ENCODE measurements around the gene SLC39A10. TPM values are rescaled to one million over a fixed set of nuclear protein-coding genes. Genes with fewer than 3 reads are reported as not detected.

The SLC39A10 gene
- total and polyA plus RNA-seq, 2 donors (not counting 3 experiments of a cell fraction or from before 2014, with no cell fraction given) = 11.4 to 39.9 TPM

DNA sequence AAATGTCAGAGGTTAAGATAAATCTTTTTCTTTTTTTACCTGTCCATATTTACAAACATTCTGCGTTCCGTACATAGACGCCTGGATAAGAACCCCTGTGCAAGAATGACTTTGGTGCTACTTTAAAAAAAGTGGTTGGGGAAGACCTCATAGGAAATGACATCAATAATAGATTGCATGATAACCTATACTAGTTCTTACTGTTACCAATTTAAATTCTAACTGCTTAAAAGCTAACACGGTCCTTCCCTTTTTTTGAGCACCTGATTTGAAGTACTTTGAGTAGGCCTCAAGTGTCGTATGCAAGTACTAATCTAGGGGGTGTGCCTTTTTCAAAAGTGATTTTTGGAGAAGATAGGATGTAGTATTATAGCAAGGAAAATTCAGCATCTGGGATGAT, 2.1 kb downstream of the SLC39A10 start:
- FAIRE-seq (no peak), DNase-seq (ENCODE audit: low read depth, low spot score) (peak; percentile 8)
- dilution Hi-C loops (cut with MboI; ENCODE audit: extremely low pct_ligation_motif_present, low sequenced_read_pairs) = no loop called here

More for the DNA sequence above, 2.1 kb downstream of the SLC39A10 start:
- H3K4me3 ChIP-seq (replicated peaks in 1 of 3; ENCODE audit: insufficient read depth in 1 of 3, low read depth in 1 of 3, low read length in 3 of 3) = peak overlapping the region in 1 of 3 experiments; percentile 71
- H3K36me3 ChIP-seq (ENCODE audit: control insufficient read depth in 2 of 2, extremely low read depth in 1 of 2, insufficient read depth in 2 of 2, low read length in 2 of 2) = no peaks in the 10 kb centered on the region
- H3K9me1 ChIP-seq (replicated peaks; ENCODE audit: control insufficient read depth, extremely low read depth, insufficient read depth, low read length) = no peaks in the 10 kb centered on the region
- no peak overlapping the region for H2AFZ ChIP-seq (ENCODE audit: low read depth, low read length)
- peaks cover 26% of the 10 kb centered on the region for H3K4me1 ChIP-seq (ENCODE audit: control insufficient read depth, extremely low read depth, insufficient read depth, low read length)
- ChIA-PET CTCF (interaction anchor here (1.1 to 2.3 kb wide), 5 partner anchors 8 to 159 kb away, joined by 3 to 67 read pairs (median 19); no protein-coding TSS in a partner anchor), POLR2A (no interaction called here)
- H3K27ac ChIP-seq (ENCODE audit: insufficient read depth, low read depth, low read length) = peak overlapping the region; percentile 26
- no peaks in the 10 kb centered on the region for H3K27me3 ChIP-seq (ENCODE audit: control insufficient read depth in 2 of 2, insufficient read depth in 2 of 2, low read length in 2 of 2)
- peak overlapping the region; percentile 97 for H3K4me2 ChIP-seq (ENCODE audit: insufficient read depth, low read length)
- peak overlapping the region; percentile 99 for H3K9ac ChIP-seq (replicated peaks; ENCODE audit: extremely low read depth, insufficient read depth, low read length)
- no TSS peak for BruUV-seq (replicated peaks)
- peaks cover 4% of the 10 kb centered on the region for H4K20me1 ChIP-seq (replicated peaks; ENCODE audit: control insufficient read depth, extremely low read depth, insufficient read depth, low read length)
- TF ChIP-seq GATA2 (IDR thresholded peaks at IDR 0.05; ENCODE audit: insufficient read depth, insufficient read length, low read depth, low read length) (peak; percentile 51), CTCF (IDR thresholded peaks at IDR 0.05; ENCODE audit: extremely low read depth in 1 of 2, insufficient read depth in 1 of 2, low read depth in 1 of 2, low read length in 2 of 2) (no peak), JUN (IDR thresholded peaks at IDR 0.05; ENCODE audit: borderline replicate concordance, insufficient read depth, insufficient read length, low read depth) (no peak)
- H3K79me2 ChIP-seq (ENCODE audit: control insufficient read depth, insufficient read depth, low read length) = peaks cover 44% of the 10 kb centered on the region
- H3K9me3 ChIP-seq (replicated peaks; ENCODE audit: control insufficient read depth, insufficient read depth, low read length) = no peaks in the 10 kb centered on the region
- intact Hi-C loops (cut with micrococcal nuclease) = loop anchor here (5.0 to 10.0 kb wide), 2 partner anchors 297 to 946 kb away; no protein-coding TSS in a partner anchor
